BLaER1 treated with 17β-estradiol and CSF1 and Interleukin-3, amounts not matched to agents 10 nM and 100 nM (cell line): ENCODE data around the gene KAT6B.

Experiments used
- H3K27ac ChIP-seq, 11 experiments: shearing (Covaris generic); formaldehyde crosslinking; 2 replicates each; pipeline ENCODE4 v1.8.1; 2022
- H3K27me3 ChIP-seq, 11 experiments: shearing (Covaris generic); formaldehyde crosslinking; 2 replicates each; pipeline ENCODE4 v1.8.1; 2022
- H3K36me3 ChIP-seq, 11 experiments: shearing (Covaris generic); formaldehyde crosslinking; 2 replicates each; pipeline ENCODE4 v1.8.1; 2022
- H3K4me1 ChIP-seq, 10 experiments: shearing (Covaris generic); formaldehyde crosslinking; 2 replicates each; pipeline ENCODE4 v1.8.1; 2022
- H3K4me2 ChIP-seq, 11 experiments: shearing (Covaris generic); formaldehyde crosslinking; 2 replicates each; pipeline ENCODE4 v1.8.1; 2022
- H3K4me3 ChIP-seq, 10 experiments: shearing (Covaris generic); formaldehyde crosslinking; 2 replicates each; pipeline ENCODE4 v1.8.1; 2022
- H3K9ac ChIP-seq, 11 experiments: shearing (Covaris generic); formaldehyde crosslinking; 2 replicates each; pipeline ENCODE4 v1.8.1; 2022
- H3K9me3 ChIP-seq, 11 experiments: shearing (Covaris generic); formaldehyde crosslinking; replicated peaks in 1 of 11; 2 replicates each; pipeline ENCODE4 v1.8.1; 2022
- H4K20me1 ChIP-seq, 11 experiments: shearing (Covaris generic); formaldehyde crosslinking; 2 replicates each; pipeline ENCODE4 v1.8.1; 2022
- Cebpa-rat ChIP-seq, 11 experiments: shearing (Covaris generic); IDR thresholded peaks; 2 replicates each; pipeline ENCODE4 v1.8.1; 2022

Gene KAT6B

GRCh38 chr10:75068523-75068922 lies 242.1 kb downstream of the KAT6B start:
- Histone ChIP-seq H3K9ac (no peak overlapping the region), H3K4me1 (peaks cover 0 to 26% (median 18%) of the 10 kb centered on the region in 10 experiments; a peak in 16 of 20 replicates), H3K27ac (no peak overlapping the region), H3K27me3 (no peaks in the 10 kb centered on the region), H3K4me2 (no peak overlapping the region), H3K4me3 (no peak overlapping the region), H3K36me3 (no peaks in the 10 kb centered on the region), H4K20me1 (no peaks in the 10 kb centered on the region), H3K9me3 (no peaks in the 10 kb centered on the region)
- TF ChIP-seq Cebpa-rat (IDR thresholded peaks at IDR 0.05): no peak

GRCh38 chr10:75070476-75070875 lies 244.1 kb downstream of the KAT6B start:
- no peaks in the 10 kb centered on the region for H3K27me3 ChIP-seq

GRCh38 chr10:75070961-75071428 lies 244.6 kb downstream of the KAT6B start:
- Histone ChIP-seq H3K4me2 (peak overlapping the region in 4 of 11 experiments; percentile 12 to 58 (median 32); a peak in 6 of 22 replicates), H3K9me3 (no peaks in the 10 kb centered on the region), H3K4me3 (no peak overlapping the region), H3K9ac (peak overlapping the region in 1 of 11 experiments; percentile 2; a peak in 1 of 22 replicates), H3K27ac (peak overlapping the region in 2 of 11 experiments; percentile 15 to 23; a peak in 2 of 22 replicates), H3K27me3 (no peaks in the 10 kb centered on the region), H3K36me3 (no peaks in the 10 kb centered on the region), H4K20me1 (no peaks in the 10 kb centered on the region), H3K4me1 (peaks cover 0 to 25% (median 13%) of the 10 kb centered on the region in 10 experiments; a peak in 15 of 20 replicates)
- no peak for TF ChIP-seq Cebpa-rat (IDR thresholded peaks at IDR 0.05)

More at GRCh38 chr10:75070476-75070875, 244.1 kb downstream of the KAT6B start:
- peak overlapping the region in 1 of 11 experiments; percentile 15; a peak in 1 of 22 replicates for H3K27ac ChIP-seq
- peak overlapping the region in 6 of 11 experiments; percentile 12 to 58 (median 34); a peak in 8 of 22 replicates for H3K4me2 ChIP-seq
- no peaks in the 10 kb centered on the region for H3K36me3 ChIP-seq
- no peaks in the 10 kb centered on the region for H4K20me1 ChIP-seq
- H3K9ac ChIP-seq: peak overlapping the region in 1 of 11 experiments; percentile 2; a peak in 1 of 22 replicates
- no peak for TF ChIP-seq Cebpa-rat (IDR thresholded peaks at IDR 0.05)
- H3K9me3 ChIP-seq: no peaks in the 10 kb centered on the region
- no peak overlapping the region for H3K4me3 ChIP-seq
- peaks cover 0 to 26% (median 13%) of the 10 kb centered on the region in 10 experiments; a peak in 16 of 20 replicates for H3K4me1 ChIP-seq

GRCh38 chr10:75071756-75072155 lies 245.4 kb downstream of the KAT6B start:
- Histone ChIP-seq H3K4me1 (peaks cover 0 to 19% (median 13%) of the 10 kb centered on the region in 10 experiments; a peak in 15 of 20 replicates), H3K9me3 (no peaks in the 10 kb centered on the region), H3K4me3 (no peak overlapping the region), H3K4me2 (no peak overlapping the region; a peak in 1 of 22 replicates), H3K27ac (no peak overlapping the region), H3K27me3 (no peaks in the 10 kb centered on the region), H4K20me1 (no peaks in the 10 kb centered on the region), H3K36me3 (no peaks in the 10 kb centered on the region), H3K9ac (no peak overlapping the region)
- TF ChIP-seq Cebpa-rat (IDR thresholded peaks at IDR 0.05): no peak

- H3K27me3 ChIP-seq: no peaks in the 10 kb centered on the region
- no peaks in the 10 kb centered on the region for H4K20me1 ChIP-seq
- no peaks in the 10 kb centered on the region for H3K36me3 ChIP-seq
- H3K9ac ChIP-seq: no peak overlapping the region
- peaks cover 0 to 19% (median 13%) of the 10 kb centered on the region in 10 experiments; a peak in 15 of 20 replicates for H3K4me1 ChIP-seq
- H3K4me2 ChIP-seq: no peak overlapping the region
- H3K4me3 ChIP-seq: no peak overlapping the region
- H3K9me3 ChIP-seq: no peaks in the 10 kb centered on the region
- TF ChIP-seq Cebpa-rat (IDR thresholded peaks at IDR 0.05): no peak
- H3K27ac ChIP-seq: no peak overlapping the region
These were observed 246.3 kb downstream of the KAT6B start for GRCh38 chr10:75072727-75073126.

- Histone ChIP-seq H3K27ac (no peak overlapping the region), H3K9me3 (no peaks in the 10 kb centered on the region), H3K27me3 (no peaks in the 10 kb centered on the region), H3K4me2 (no peak overlapping the region), H3K36me3 (no peaks in the 10 kb centered on the region), H3K4me1 (peaks cover 0 to 19% (median 13%) of the 10 kb centered on the region in 10 experiments; a peak in 15 of 20 replicates), H3K9ac (no peak overlapping the region), H4K20me1 (no peaks in the 10 kb centered on the region), H3K4me3 (no peak overlapping the region)
- no peak for TF ChIP-seq Cebpa-rat (IDR thresholded peaks at IDR 0.05)
These were observed 247.0 kb downstream of the KAT6B start for GRCh38 chr10:75073442-75073841.

GRCh38 chr10:75074711-75075445 lies 248.5 kb downstream of the KAT6B start:
- H3K4me3 ChIP-seq: no peak overlapping the region
- no peaks in the 10 kb centered on the region for H3K27me3 ChIP-seq
- no peak overlapping the region for H3K4me2 ChIP-seq
- H4K20me1 ChIP-seq: no peaks in the 10 kb centered on the region
- H3K27ac ChIP-seq: no peak overlapping the region
- H3K9me3 ChIP-seq: no peaks in the 10 kb centered on the region
- no peak overlapping the region for H3K9ac ChIP-seq
- TF ChIP-seq Cebpa-rat (IDR thresholded peaks at IDR 0.05): no peak
- H3K4me1 ChIP-seq: peaks cover 0 to 15% (median 5%) of the 10 kb centered on the region in 10 experiments; a peak in 9 of 20 replicates
- no peaks in the 10 kb centered on the region for H3K36me3 ChIP-seq

- no peak overlapping the region for H3K4me2 ChIP-seq
- peaks cover 0 to 1% (median 0%) of the 10 kb centered on the region in 10 experiments; a peak in 4 of 20 replicates for H3K4me1 ChIP-seq
- no peaks in the 10 kb centered on the region for H4K20me1 ChIP-seq
- no peaks in the 10 kb centered on the region for H3K36me3 ChIP-seq
- no peak overlapping the region for H3K9ac ChIP-seq
- no peak overlapping the region for H3K4me3 ChIP-seq
- TF ChIP-seq Cebpa-rat (IDR thresholded peaks at IDR 0.05): no peak
- H3K27me3 ChIP-seq: no peaks in the 10 kb centered on the region
- H3K9me3 ChIP-seq: peaks cover 0 to 8% (median 2%) of the 10 kb centered on the region in 11 experiments; a peak in 9 of 22 replicates
- H3K27ac ChIP-seq: no peak overlapping the region
These were observed 249.9 kb downstream of the KAT6B start for GRCh38 chr10:75076348-75076747.

- Histone ChIP-seq H3K36me3 (no peaks in the 10 kb centered on the region), H3K4me3 (no peak overlapping the region), H3K9ac (no peak overlapping the region), H3K27me3 (no peaks in the 10 kb centered on the region), H4K20me1 (no peaks in the 10 kb centered on the region), H3K4me1 (peaks cover 0 to 9% (median 8%) of the 10 kb centered on the region in 10 experiments; a peak in 15 of 20 replicates), H3K27ac (no peak overlapping the region), H3K9me3 (peaks cover 0 to 11% (median 6%) of the 10 kb centered on the region in 11 experiments; a peak in 10 of 22 replicates), H3K4me2 (no peak overlapping the region)
- no peak for TF ChIP-seq Cebpa-rat (IDR thresholded peaks at IDR 0.05)
These were observed 253.2 kb downstream of the KAT6B start for GRCh38 chr10:75079436-75080083.
